Glutamatergic neuron (in vitro differentiated cells): ENCODE data around the gene EEPD1. TPM values are rescaled to one million over a fixed set of nuclear protein-coding genes. Genes with fewer than 3 reads are reported as not detected.

Source experiments
- DNase-seq: peaks from one replicate; pipeline ENCODE4 v3.0.0; 2022
- H3K27ac Mint-ChIP-seq: one replicate; pipeline ENCODE4 v1.8.0; 2020; ENCODE audit warnings: mild to moderate bottlenecking, mixed read lengths, inconsistent platforms; ENCODE audit not compliant: unreplicated experiment
- H3K27me3 Mint-ChIP-seq: one replicate; pipeline ENCODE4 v1.8.0; 2020; ENCODE audit warnings: mild to moderate bottlenecking, moderate library complexity, mixed read lengths, inconsistent platforms; ENCODE audit not compliant: unreplicated experiment
- H3K36me3 Mint-ChIP-seq: one replicate; pipeline ENCODE4 v1.8.0; 2020; ENCODE audit warnings: mild to moderate bottlenecking, mixed read lengths, inconsistent platforms; ENCODE audit not compliant: unreplicated experiment
- H3K4me1 Mint-ChIP-seq: one replicate; pipeline ENCODE4 v1.8.0; 2020; ENCODE audit warnings: mild to moderate bottlenecking, low read depth, mixed read lengths, inconsistent platforms; ENCODE audit not compliant: unreplicated experiment
- H3K4me3 Mint-ChIP-seq: one replicate; pipeline ENCODE4 v1.8.0; 2020; ENCODE audit warnings: mild to moderate bottlenecking, mixed read lengths, inconsistent platforms; ENCODE audit not compliant: unreplicated experiment
- H3K9me3 Mint-ChIP-seq: one replicate; pipeline ENCODE4 v1.8.0; 2020; ENCODE audit warnings: mild to moderate bottlenecking, moderate library complexity, mixed read lengths, inconsistent platforms; ENCODE audit not compliant: unreplicated experiment
- CTCF ChIP-seq: fragments of 200-600 bp; sonication (generic); IDR thresholded peaks from one replicate; pipeline ENCODE4 v1.5.0; 2021; ENCODE audit not compliant: partially characterized antibody, unreplicated experiment
- total RNA-seq: library from RNA; stranded (reverse); fragmentation: NEBNext Ultra II Directional; extraction: Animal tissue kit (Norgen Biotek cat#: 25700); gene quantifications from one replicate; pipeline ENCODE4 v1.2.1, GENCODE V29; 2021; ENCODE audit not compliant: unreplicated experiment

Gene EEPD1
- total RNA-seq, 1 donor from 2014 or later, result 63.9 TPM

- Mint-ChIP-seq H3K27me3 (peaks cover 4% of the 10 kb centered on the region), H3K36me3 (peaks cover 11% of the 10 kb centered on the region), H3K4me1 (peaks cover 8% of the 10 kb centered on the region), H3K4me3 (no peak overlapping the region), H3K9me3 (peaks cover 8% of the 10 kb centered on the region), H3K27ac (peak overlapping the region; percentile 29)
- no peak for TF ChIP-seq CTCF
- DNase-seq, result no peak
Measured at GRCh38 chr7:36127075-36127740, 25.8 kb upstream of the EEPD1 start.

GRCh38 chr7:36128448-36129047 lies 24.5 kb upstream of the EEPD1 start:
- Mint-ChIP-seq H3K27me3 (peaks cover 4% of the 10 kb centered on the region), H3K4me1 (peaks cover 8% of the 10 kb centered on the region)

GRCh38 chr7:36129048-36129534 lies 24.0 kb upstream of the EEPD1 start:
- no peak for DNase-seq
- H3K27me3 Mint-ChIP-seq, result peaks cover 4% of the 10 kb centered on the region
- no peak for TF ChIP-seq CTCF
- H3K4me3 Mint-ChIP-seq, result peak overlapping the region; percentile 60
- H3K27ac Mint-ChIP-seq, result no peak overlapping the region
- no peaks in the 10 kb centered on the region for H3K36me3 Mint-ChIP-seq
- H3K4me1 Mint-ChIP-seq, result peaks cover 8% of the 10 kb centered on the region
- no peaks in the 10 kb centered on the region for H3K9me3 Mint-ChIP-seq

More at GRCh38 chr7:36128448-36129047, 24.5 kb upstream of the EEPD1 start:
- TF ChIP-seq CTCF, result peak; percentile 90
- H3K9me3 Mint-ChIP-seq, result peaks cover 3% of the 10 kb centered on the region
- H3K36me3 Mint-ChIP-seq, result no peaks in the 10 kb centered on the region
- DNase-seq, result no peak
- H3K27ac Mint-ChIP-seq, result no peak overlapping the region
- H3K4me3 Mint-ChIP-seq, result peak overlapping the region; percentile 60

- no peak for TF ChIP-seq CTCF
- DNase-seq, result no peak
- H3K4me1 Mint-ChIP-seq, result peaks cover 8% of the 10 kb centered on the region
- H3K4me3 Mint-ChIP-seq, result no peak overlapping the region
- H3K9me3 Mint-ChIP-seq, result no peaks in the 10 kb centered on the region
- H3K27ac Mint-ChIP-seq, result peak overlapping the region; percentile 46
- H3K36me3 Mint-ChIP-seq, result no peaks in the 10 kb centered on the region
- H3K27me3 Mint-ChIP-seq, result peaks cover 4% of the 10 kb centered on the region
Measured at GRCh38 chr7:36130236-36130945, 22.7 kb upstream of the EEPD1 start.
